SK-N-SH treated with all-trans-retinoic acid at 6 μM for 48 hours (cell line): ENCODE data around the gene PLXDC2.

Source experiments
- ATAC-seq: fragments of 200-7000 bp; cut with Tn5 transposase; 3 replicates; pipeline ENCODE4 v1.9.1; 2020; ENCODE audit warnings: mild to moderate bottlenecking, moderate library complexity
- ARNTL ChIP-seq: fragments of 450-650 bp; formaldehyde crosslinking; IDR thresholded peaks from 2 replicates; pipeline ENCODE4 v1.5.0; 2020; ENCODE audit warnings: low read depth, mild to moderate bottlenecking, moderate library complexity, borderline replicate concordance
- BACH2 ChIP-seq: fragments of 250-450 bp; sonication (Bioruptor Pico); IDR thresholded peaks from 2 replicates; pipeline ENCODE4 v1.9.0; 2021; ENCODE audit warnings: mild to moderate bottlenecking, borderline replicate concordance
- CSDC2 ChIP-seq: fragments of 250-450 bp; sonication (Bioruptor Pico); IDR thresholded peaks from 2 replicates; pipeline ENCODE4 v1.5.0; 2020; ENCODE audit warnings: mild to moderate bottlenecking, moderate library complexity
- ESRRG ChIP-seq: fragments of 250-450 bp; sonication (Bioruptor Pico); IDR thresholded peaks from 2 replicates; pipeline ENCODE4 v1.6.1; 2021; ENCODE audit warnings: mild to moderate bottlenecking
- GLIS3 ChIP-seq: fragments of 250-450 bp; sonication (Bioruptor Pico); IDR thresholded peaks from 2 replicates; pipeline ENCODE4 v1.5.0; 2020; ENCODE audit warnings: mild to moderate bottlenecking, moderate library complexity
- ISL1 ChIP-seq: fragments of 250-450 bp; sonication (Bioruptor Pico); IDR thresholded peaks from 2 replicates; pipeline ENCODE4 v2.1.2; 2022; ENCODE audit warnings: mild to moderate bottlenecking, moderate library complexity
- OSR1 ChIP-seq: fragments of 250-450 bp; sonication (Bioruptor Pico); IDR thresholded peaks from 2 replicates; pipeline ENCODE4 v1.8.0; 2022; ENCODE audit warnings: moderate library complexity, mild to moderate bottlenecking, inconsistent platforms
- PPARA ChIP-seq: fragments of 250-450 bp; sonication (Bioruptor Pico); IDR thresholded peaks from 2 replicates; pipeline ENCODE4 v1.5.0; 2020; ENCODE audit warnings: mild to moderate bottlenecking, borderline replicate concordance
- RARB ChIP-seq: fragments of 250-450 bp; sonication (Bioruptor Pico); IDR thresholded peaks from 2 replicates; pipeline ENCODE4 v1.8.0; 2021; ENCODE audit warnings: mild to moderate bottlenecking, moderate library complexity
- SNAI2 ChIP-seq: fragments of 250-450 bp; sonication (Bioruptor Pico); IDR thresholded peaks from 2 replicates; pipeline ENCODE4 v1.5.0; 2020; ENCODE audit warnings: mild to moderate bottlenecking, moderate library complexity
- TCF4 ChIP-seq: fragments of 250-450 bp; sonication (Bioruptor Pico); IDR thresholded peaks from 2 replicates; pipeline ENCODE4 v1.8.0; 2021; ENCODE audit warnings: mild to moderate bottlenecking, moderate library complexity, borderline replicate concordance
- TOX ChIP-seq: fragments of 250-450 bp; sonication (Bioruptor Pico); IDR thresholded peaks from 2 replicates; pipeline ENCODE4 v1.8.0; 2021; ENCODE audit warnings: mild to moderate bottlenecking, moderate library complexity, borderline replicate concordance
- ZC3H10 ChIP-seq: fragments of 250-450 bp; sonication (Bioruptor Pico); IDR thresholded peaks from 2 replicates; pipeline ENCODE4 v1.5.1; 2021; ENCODE audit warnings: mild to moderate bottlenecking, moderate library complexity
- ZFP3 ChIP-seq: fragments of 250-450 bp; sonication (Bioruptor Pico); IDR thresholded peaks from 2 replicates; pipeline ENCODE4 v1.5.0; 2020; ENCODE audit warnings: mild to moderate bottlenecking, moderate library complexity
- ZNF565 ChIP-seq: fragments of 450-650 bp; formaldehyde crosslinking; conservative IDR thresholded peaks from 2 replicates; pipeline ENCODE4 v1.5.0; 2020; ENCODE audit warnings: low read depth, mild to moderate bottlenecking, moderate library complexity
- ZNF70 ChIP-seq: fragments of 450-650 bp; formaldehyde crosslinking; IDR thresholded peaks from 2 replicates; pipeline ENCODE4 v1.5.0; 2020; ENCODE audit warnings: mild to moderate bottlenecking, moderate library complexity
- TF ChIP-seq, protein P1 (sequence below): fragments of 250-450 bp; sonication (Bioruptor Pico); IDR thresholded peaks from 2 replicates; pipeline ENCODE4 v1.8.0; 2021; ENCODE audit warnings: low read depth, mild to moderate bottlenecking, moderate library complexity, borderline replicate concordance
- TF ChIP-seq, protein P2 (sequence below): fragments of 250-450 bp; sonication (Bioruptor Pico); IDR thresholded peaks from 2 replicates; pipeline ENCODE4 v1.5.1; 2021; ENCODE audit warnings: mild to moderate bottlenecking, moderate library complexity
- TF ChIP-seq, protein P3 (sequence below): fragments of 250-450 bp; sonication (Bioruptor Pico); IDR thresholded peaks from 2 replicates; pipeline ENCODE4 v1.5.1; 2020; ENCODE audit warnings: low read depth, mild to moderate bottlenecking, moderate library complexity
- TF ChIP-seq, protein P4 (sequence below): fragments of 250-450 bp; sonication (Bioruptor Pico); IDR thresholded peaks from 2 replicates; pipeline ENCODE4 v1.8.0; 2020; ENCODE audit warnings: mild to moderate bottlenecking, moderate library complexity, borderline replicate concordance
- TF ChIP-seq, protein P5 (sequence below): fragments of 250-450 bp; sonication (Bioruptor Pico); IDR thresholded peaks from 2 replicates; pipeline ENCODE4 v1.5.0; 2020; ENCODE audit warnings: mild to moderate bottlenecking, moderate library complexity

Gene PLXDC2

DNA sequence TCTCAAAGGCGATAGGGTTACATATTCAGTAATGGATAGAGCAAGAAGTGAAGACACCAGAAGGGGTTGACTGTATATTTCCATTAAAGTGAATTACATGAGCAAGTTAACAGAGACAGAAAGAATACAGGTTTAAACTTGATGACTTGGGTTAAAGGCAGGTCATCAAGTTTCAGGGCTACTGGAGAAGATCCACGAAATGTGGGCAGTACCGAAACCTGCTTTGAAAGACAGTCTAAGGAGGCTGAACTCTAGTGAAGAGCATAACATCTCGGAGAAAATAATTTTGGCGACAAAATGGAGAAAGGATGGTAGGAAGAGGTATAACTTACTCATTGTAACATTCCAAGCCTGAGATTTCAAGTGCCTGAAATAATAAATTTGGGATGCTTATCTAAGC is 26.6 kb upstream of the PLXDC2 start:
- TF ChIP-seq ZNF70 (CRISPR knock-in tag) (no peak), ISL1 (no peak), TCF4 (CRISPR knock-in tag) (no peak), CSDC2 (CRISPR knock-in tag) (no peak), OSR1 (CRISPR knock-in tag) (no peak), SNAI2 (no peak), PPARA (no peak), GLIS3 (no peak), ZFP3 (CRISPR knock-in tag) (no peak), ZNF565 (no peak), ESRRG (CRISPR knock-in tag) (no peak), RARB (CRISPR knock-in tag) (no peak), ARNTL (no peak), TOX (CRISPR knock-in tag) (no peak)
- TF ChIP-seq, protein P1, sequence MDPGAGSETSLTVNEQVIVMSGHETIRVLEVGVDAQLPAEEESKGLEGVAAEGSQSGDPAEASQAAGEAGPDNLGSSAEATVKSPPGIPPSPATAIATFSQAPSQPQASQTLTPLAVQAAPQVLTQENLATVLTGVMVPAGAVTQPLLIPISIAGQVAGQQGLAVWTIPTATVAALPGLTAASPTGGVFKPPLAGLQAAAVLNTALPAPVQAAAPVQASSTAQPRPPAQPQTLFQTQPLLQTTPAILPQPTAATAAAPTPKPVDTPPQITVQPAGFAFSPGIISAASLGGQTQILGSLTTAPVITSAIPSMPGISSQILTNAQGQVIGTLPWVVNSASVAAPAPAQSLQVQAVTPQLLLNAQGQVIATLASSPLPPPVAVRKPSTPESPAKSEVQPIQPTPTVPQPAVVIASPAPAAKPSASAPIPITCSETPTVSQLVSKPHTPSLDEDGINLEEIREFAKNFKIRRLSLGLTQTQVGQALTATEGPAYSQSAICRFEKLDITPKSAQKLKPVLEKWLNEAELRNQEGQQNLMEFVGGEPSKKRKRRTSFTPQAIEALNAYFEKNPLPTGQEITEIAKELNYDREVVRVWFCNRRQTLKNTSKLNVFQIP: no peak
- TF ChIP-seq, protein P2, sequence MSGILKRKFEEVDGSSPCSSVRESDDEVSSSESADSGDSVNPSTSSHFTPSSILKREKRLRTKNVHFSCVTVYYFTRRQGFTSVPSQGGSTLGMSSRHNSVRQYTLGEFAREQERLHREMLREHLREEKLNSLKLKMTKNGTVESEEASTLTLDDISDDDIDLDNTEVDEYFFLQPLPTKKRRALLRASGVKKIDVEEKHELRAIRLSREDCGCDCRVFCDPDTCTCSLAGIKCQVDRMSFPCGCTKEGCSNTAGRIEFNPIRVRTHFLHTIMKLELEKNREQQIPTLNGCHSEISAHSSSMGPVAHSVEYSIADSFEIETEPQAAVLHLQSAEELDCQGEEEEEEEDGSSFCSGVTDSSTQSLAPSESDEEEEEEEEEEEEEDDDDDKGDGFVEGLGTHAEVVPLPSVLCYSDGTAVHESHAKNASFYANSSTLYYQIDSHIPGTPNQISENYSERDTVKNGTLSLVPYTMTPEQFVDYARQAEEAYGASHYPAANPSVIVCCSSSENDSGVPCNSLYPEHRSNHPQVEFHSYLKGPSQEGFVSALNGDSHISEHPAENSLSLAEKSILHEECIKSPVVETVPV (CRISPR knock-in tag): no peak
- TF ChIP-seq, protein P3, sequence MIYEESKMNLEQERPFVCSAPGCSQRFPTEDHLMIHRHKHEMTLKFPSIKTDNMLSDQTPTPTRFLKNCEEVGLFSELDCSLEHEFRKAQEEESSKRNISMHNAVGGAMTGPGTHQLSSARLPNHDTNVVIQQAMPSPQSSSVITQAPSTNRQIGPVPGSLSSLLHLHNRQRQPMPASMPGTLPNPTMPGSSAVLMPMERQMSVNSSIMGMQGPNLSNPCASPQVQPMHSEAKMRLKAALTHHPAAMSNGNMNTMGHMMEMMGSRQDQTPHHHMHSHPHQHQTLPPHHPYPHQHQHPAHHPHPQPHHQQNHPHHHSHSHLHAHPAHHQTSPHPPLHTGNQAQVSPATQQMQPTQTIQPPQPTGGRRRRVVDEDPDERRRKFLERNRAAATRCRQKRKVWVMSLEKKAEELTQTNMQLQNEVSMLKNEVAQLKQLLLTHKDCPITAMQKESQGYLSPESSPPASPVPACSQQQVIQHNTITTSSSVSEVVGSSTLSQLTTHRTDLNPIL (CRISPR knock-in tag): no peak
- no peak for ATAC-seq

DNA sequence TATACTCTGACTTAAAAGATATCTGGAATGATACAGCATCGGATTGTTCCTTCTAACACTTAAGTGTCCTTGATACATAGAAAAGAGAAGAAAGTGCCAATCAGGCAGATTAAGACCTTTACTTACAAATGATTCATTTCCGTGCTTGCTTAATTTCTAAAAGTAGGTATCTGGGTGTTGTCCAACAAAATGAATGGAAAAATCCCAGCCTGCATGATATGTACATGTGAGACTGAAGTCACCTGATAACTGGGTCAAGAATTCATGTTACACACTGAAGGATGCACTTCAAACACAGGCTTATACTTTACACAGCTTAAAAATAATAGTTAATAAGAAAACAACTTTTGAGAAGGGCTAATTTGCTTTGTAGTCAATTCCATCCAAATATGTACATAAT is 25.2 kb upstream of the PLXDC2 start:
- TF ChIP-seq ESRRG (CRISPR knock-in tag) (no peak), OSR1 (CRISPR knock-in tag) (no peak), ISL1 (no peak), BACH2 (CRISPR knock-in tag) (no peak), ARNTL (no peak), ZC3H10 (no peak)
- TF ChIP-seq, protein P4, sequence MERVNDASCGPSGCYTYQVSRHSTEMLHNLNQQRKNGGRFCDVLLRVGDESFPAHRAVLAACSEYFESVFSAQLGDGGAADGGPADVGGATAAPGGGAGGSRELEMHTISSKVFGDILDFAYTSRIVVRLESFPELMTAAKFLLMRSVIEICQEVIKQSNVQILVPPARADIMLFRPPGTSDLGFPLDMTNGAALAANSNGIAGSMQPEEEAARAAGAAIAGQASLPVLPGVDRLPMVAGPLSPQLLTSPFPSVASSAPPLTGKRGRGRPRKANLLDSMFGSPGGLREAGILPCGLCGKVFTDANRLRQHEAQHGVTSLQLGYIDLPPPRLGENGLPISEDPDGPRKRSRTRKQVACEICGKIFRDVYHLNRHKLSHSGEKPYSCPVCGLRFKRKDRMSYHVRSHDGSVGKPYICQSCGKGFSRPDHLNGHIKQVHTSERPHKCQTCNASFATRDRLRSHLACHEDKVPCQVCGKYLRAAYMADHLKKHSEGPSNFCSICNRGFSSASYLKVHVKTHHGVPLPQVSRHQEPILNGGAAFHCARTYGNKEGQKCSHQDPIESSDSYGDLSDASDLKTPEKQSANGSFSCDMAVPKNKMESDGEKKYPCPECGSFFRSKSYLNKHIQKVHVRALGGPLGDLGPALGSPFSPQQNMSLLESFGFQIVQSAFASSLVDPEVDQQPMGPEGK (CRISPR knock-in tag): no peak
- no peak for ATAC-seq

DNA sequence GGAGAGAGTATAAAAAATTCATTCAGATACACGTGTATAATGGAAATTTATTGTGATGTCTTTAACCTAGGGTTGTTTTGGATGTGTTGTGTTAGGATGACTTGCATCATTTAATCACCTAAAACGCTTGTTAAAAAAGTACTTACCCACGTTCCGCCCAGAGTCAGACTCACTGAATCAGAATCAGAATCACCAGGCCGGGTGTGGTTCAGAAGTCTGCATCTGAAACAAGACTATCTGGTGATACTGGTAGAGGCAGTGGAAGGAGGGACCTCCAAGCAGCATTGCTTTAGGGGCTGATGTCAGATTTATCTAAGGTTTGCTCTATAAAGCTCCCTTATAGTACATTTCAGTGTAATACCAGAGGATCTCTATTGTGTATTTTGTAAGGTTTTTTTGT is 20.5 kb upstream of the PLXDC2 start:
- no peak for ATAC-seq
- TF ChIP-seq PPARA: no peak
- TF ChIP-seq RARB (CRISPR knock-in tag): no peak
- TF ChIP-seq, protein P1: no peak
- no peak for TF ChIP-seq OSR1 (CRISPR knock-in tag)
- no peak for TF ChIP-seq ISL1
- TF ChIP-seq ZNF70 (CRISPR knock-in tag): no peak
- no peak for TF ChIP-seq ESRRG (CRISPR knock-in tag)
- TF ChIP-seq, protein P5, sequence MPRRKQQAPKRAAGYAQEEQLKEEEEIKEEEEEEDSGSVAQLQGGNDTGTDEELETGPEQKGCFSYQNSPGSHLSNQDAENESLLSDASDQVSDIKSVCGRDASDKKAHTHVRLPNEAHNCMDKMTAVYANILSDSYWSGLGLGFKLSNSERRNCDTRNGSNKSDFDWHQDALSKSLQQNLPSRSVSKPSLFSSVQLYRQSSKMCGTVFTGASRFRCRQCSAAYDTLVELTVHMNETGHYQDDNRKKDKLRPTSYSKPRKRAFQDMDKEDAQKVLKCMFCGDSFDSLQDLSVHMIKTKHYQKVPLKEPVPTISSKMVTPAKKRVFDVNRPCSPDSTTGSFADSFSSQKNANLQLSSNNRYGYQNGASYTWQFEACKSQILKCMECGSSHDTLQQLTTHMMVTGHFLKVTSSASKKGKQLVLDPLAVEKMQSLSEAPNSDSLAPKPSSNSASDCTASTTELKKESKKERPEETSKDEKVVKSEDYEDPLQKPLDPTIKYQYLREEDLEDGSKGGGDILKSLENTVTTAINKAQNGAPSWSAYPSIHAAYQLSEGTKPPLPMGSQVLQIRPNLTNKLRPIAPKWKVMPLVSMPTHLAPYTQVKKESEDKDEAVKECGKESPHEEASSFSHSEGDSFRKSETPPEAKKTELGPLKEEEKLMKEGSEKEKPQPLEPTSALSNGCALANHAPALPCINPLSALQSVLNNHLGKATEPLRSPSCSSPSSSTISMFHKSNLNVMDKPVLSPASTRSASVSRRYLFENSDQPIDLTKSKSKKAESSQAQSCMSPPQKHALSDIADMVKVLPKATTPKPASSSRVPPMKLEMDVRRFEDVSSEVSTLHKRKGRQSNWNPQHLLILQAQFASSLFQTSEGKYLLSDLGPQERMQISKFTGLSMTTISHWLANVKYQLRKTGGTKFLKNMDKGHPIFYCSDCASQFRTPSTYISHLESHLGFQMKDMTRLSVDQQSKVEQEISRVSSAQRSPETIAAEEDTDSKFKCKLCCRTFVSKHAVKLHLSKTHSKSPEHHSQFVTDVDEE (CRISPR knock-in tag): no peak
- no peak for TF ChIP-seq ZNF565
- no peak for TF ChIP-seq SNAI2
